HEK293 (cell line): ENCODE data around the gene EXD3.

Experiments
- CTCF ChIA-PET: fragments of 350-600 bp; formaldehyde crosslinking; extraction: SDS; loops from one replicate; lab custom pipeline; 2021; ENCODE audit warnings: antibody characterized with exemption; lab: Yijun Ruan, JAX
- POLR2A ChIA-PET: fragments of 300-600 bp; formaldehyde crosslinking; extraction: SDS; loops from one replicate; lab custom pipeline; 2020; ENCODE audit warnings: antibody characterized with exemption, inconsistent platforms; lab: Yijun Ruan, JAX
- H3K27ac ChIP-seq: fragments of 200-500 bp; sonication (Bioruptor generic); 2 replicates; pipeline ENCODE4 v1.5.1; 2014; ENCODE audit warnings: low read depth, low read length, control low read depth, inconsistent platforms; ENCODE audit errors: extremely low read depth
- H3K36me3 ChIP-seq, 2 experiments: fragments of 200-500 bp in 1 of 2; sonication (Bioruptor generic) in 1 of 2; 1 replicate in 1 of 2; 2 replicates in 1 of 2; pipeline ENCODE4 v1.5.1; 2014 to 2017; ENCODE audit warnings: inconsistent platforms in 2 of 2, low read length in 2 of 2; ENCODE audit not compliant: control insufficient read depth in 2 of 2, insufficient read depth in 1 of 2
- H3K4me1 ChIP-seq: fragments of 200-500 bp; sonication (Bioruptor generic); 2 replicates; pipeline ENCODE4 v1.5.1; 2014; ENCODE audit warnings: mild to moderate bottlenecking, low read length, inconsistent platforms; ENCODE audit not compliant: control insufficient read depth, insufficient read depth
- H3K4me3 ChIP-seq: 2 replicates; pipeline ENCODE4 v1.5.1; 2011; ENCODE audit warnings: low read depth, mild to moderate bottlenecking, control low read depth, low read length, moderate library complexity
- H3K9me3 ChIP-seq: fragments of 200-500 bp; sonication (Bioruptor generic); 2 replicates; pipeline ENCODE4 v1.5.1; 2014; ENCODE audit warnings: low read depth, low read length, inconsistent platforms; ENCODE audit not compliant: control insufficient read depth, insufficient read depth
- FEZF1 ChIP-seq: fragments of 450-650 bp; formaldehyde crosslinking; IDR thresholded peaks from 2 replicates; pipeline ENCODE4 v1.5.1; 2016; ENCODE audit warnings: missing biosample characterization, missing genetic modification characterization
- PRDM1 ChIP-seq: fragments of 450-650 bp; formaldehyde crosslinking; IDR thresholded peaks from 2 replicates; pipeline ENCODE4; 2016; ENCODE audit warnings: missing biosample characterization, missing genetic modification characterization
- YY1 ChIP-seq: fragments of 450-650 bp; formaldehyde crosslinking; IDR thresholded peaks from 2 replicates; pipeline ENCODE4 v1.5.1; 2018; ENCODE audit warnings: missing biosample characterization, missing genetic modification characterization
- ZNF155 ChIP-seq: fragments of 450-650 bp; formaldehyde crosslinking; IDR thresholded peaks from 2 replicates; pipeline ENCODE4 v1.5.1; 2016; ENCODE audit warnings: missing biosample characterization, missing genetic modification characterization
- ZNF202 ChIP-seq: fragments of 450-650 bp; formaldehyde crosslinking; IDR thresholded peaks from 2 replicates; pipeline ENCODE4 v1.5.1; 2016; ENCODE audit warnings: missing biosample characterization, missing genetic modification characterization, borderline replicate concordance
- ZNF274 ChIP-seq, 2 experiments: fragments of 200-500 bp in 1 of 2; fragments of 450-650 bp in 1 of 2; sonication (Bioruptor generic) in 1 of 2; formaldehyde crosslinking in 1 of 2; IDR thresholded peaks; 2 replicates each; pipeline versions ENCODE4 v1.5.1 to v1.6.1; 2014 to 2016; ENCODE audit warnings: borderline replicate concordance in 1 of 2, inconsistent platforms in 1 of 2, low read length in 1 of 2, missing biosample characterization in 1 of 2, missing genetic modification characterization in 1 of 2
- ZNF514 ChIP-seq: fragments of 450-650 bp; formaldehyde crosslinking; IDR thresholded peaks from 2 replicates; pipeline ENCODE4 v1.5.1; 2016; ENCODE audit warnings: missing biosample characterization, missing genetic modification characterization
- ZNF549 ChIP-seq: fragments of 450-650 bp; IDR thresholded peaks from 2 replicates; pipeline ENCODE4 v1.5.1; 2018; ENCODE audit warnings: missing biosample characterization, missing genetic modification characterization, mild to moderate bottlenecking, inconsistent platforms, moderate library complexity
- ZNF670 ChIP-seq: fragments of 450-650 bp; formaldehyde crosslinking; IDR thresholded peaks from 2 replicates; pipeline ENCODE4 v1.5.1; 2016; ENCODE audit warnings: missing biosample characterization, missing genetic modification characterization, low read depth
- ZNF777 ChIP-seq: fragments of 450-650 bp; formaldehyde crosslinking; IDR thresholded peaks from 2 replicates; pipeline ENCODE4 v1.5.1; 2017; ENCODE audit warnings: missing biosample characterization, missing genetic modification characterization, borderline replicate concordance
- ZNF785 ChIP-seq: fragments of 450-650 bp; formaldehyde crosslinking; IDR thresholded peaks from 2 replicates; pipeline ENCODE4 v1.5.1; 2016; ENCODE audit warnings: missing biosample characterization, missing genetic modification characterization
- ZSCAN30 ChIP-seq: fragments of 450-650 bp; IDR thresholded peaks from 2 replicates; pipeline ENCODE4 v1.5.1; 2018; ENCODE audit warnings: missing biosample characterization, mild to moderate bottlenecking, missing genetic modification characterization, moderate library complexity
- TF ChIP-seq, protein P1 (sequence below): fragments of 450-650 bp; formaldehyde crosslinking; IDR thresholded peaks from 2 replicates; pipeline ENCODE4 v1.5.1; 2016; ENCODE audit warnings: missing biosample characterization, missing genetic modification characterization
- TF ChIP-seq, protein P2 (sequence below): fragments of 450-650 bp; formaldehyde crosslinking; IDR thresholded peaks from 2 replicates; pipeline ENCODE4 v1.5.1; 2016; ENCODE audit warnings: missing biosample characterization, missing genetic modification characterization
- TF ChIP-seq, protein P3 (sequence below): fragments of 450-650 bp; formaldehyde crosslinking; IDR thresholded peaks from 2 replicates; pipeline ENCODE4 v1.5.1; 2016; ENCODE audit warnings: missing biosample characterization, missing genetic modification characterization
- TF ChIP-seq, protein P4 (sequence below): fragments of 450-650 bp; formaldehyde crosslinking; conservative IDR thresholded peaks from 2 replicates; pipeline ENCODE4 v1.5.1; 2016; ENCODE audit warnings: low read depth, missing biosample characterization, missing genetic modification characterization
- TF ChIP-seq, protein P5 (sequence below): fragments of 450-650 bp; formaldehyde crosslinking; IDR thresholded peaks from 2 replicates; pipeline ENCODE4 v1.5.1; 2017; ENCODE audit warnings: missing biosample characterization, missing genetic modification characterization
- TF ChIP-seq, protein P6 (sequence below): fragments of 450-650 bp; formaldehyde crosslinking; optimal IDR thresholded peaks from 2 replicates; pipeline ENCODE3; 2016; ENCODE audit warnings: missing biosample characterization, mild to moderate bottlenecking, missing genetic modification characterization
- TF ChIP-seq, protein P7 (sequence below): fragments of 450-650 bp; formaldehyde crosslinking; IDR thresholded peaks from 2 replicates; pipeline ENCODE4 v1.5.1; 2016; ENCODE audit warnings: missing biosample characterization, missing genetic modification characterization

Gene EXD3

DNA sequence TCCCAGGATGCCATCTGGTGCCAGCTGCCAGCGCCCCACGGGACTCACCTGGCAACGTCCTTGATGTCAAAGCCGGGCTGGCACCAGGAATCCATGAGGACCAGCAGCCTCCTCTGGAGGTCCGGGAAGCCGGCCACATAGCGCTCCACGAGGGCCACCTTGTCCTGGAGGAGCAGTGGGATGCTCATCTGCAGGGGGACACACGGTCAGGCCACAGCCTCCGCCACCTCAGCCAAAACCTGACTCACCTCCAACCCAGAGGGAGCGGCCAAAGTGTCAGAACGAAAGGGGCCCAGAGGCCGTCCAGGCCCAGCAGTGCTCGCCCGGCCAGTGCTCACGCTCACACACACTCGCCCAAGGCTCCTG, 56.5 kb downstream of the EXD3 start:
- ChIA-PET POLR2A (no interaction called here), CTCF (no interaction called here)
- Histone ChIP-seq H3K9me3 (no peaks in the 10 kb centered on the region), H3K4me1 (no peaks in the 10 kb centered on the region), H3K4me3 (no peak overlapping the region), H3K27ac (no peak overlapping the region), H3K36me3 (no peaks in the 10 kb centered on the region)
- TF ChIP-seq, protein P1, sequence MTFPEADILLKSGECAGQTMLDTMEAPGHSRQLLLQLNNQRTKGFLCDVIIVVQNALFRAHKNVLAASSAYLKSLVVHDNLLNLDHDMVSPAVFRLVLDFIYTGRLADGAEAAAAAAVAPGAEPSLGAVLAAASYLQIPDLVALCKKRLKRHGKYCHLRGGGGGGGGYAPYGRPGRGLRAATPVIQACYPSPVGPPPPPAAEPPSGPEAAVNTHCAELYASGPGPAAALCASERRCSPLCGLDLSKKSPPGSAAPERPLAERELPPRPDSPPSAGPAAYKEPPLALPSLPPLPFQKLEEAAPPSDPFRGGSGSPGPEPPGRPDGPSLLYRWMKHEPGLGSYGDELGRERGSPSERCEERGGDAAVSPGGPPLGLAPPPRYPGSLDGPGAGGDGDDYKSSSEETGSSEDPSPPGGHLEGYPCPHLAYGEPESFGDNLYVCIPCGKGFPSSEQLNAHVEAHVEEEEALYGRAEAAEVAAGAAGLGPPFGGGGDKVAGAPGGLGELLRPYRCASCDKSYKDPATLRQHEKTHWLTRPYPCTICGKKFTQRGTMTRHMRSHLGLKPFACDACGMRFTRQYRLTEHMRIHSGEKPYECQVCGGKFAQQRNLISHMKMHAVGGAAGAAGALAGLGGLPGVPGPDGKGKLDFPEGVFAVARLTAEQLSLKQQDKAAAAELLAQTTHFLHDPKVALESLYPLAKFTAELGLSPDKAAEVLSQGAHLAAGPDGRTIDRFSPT (tag by site-specific recombination): no peak
- TF ChIP-seq, protein P2, sequence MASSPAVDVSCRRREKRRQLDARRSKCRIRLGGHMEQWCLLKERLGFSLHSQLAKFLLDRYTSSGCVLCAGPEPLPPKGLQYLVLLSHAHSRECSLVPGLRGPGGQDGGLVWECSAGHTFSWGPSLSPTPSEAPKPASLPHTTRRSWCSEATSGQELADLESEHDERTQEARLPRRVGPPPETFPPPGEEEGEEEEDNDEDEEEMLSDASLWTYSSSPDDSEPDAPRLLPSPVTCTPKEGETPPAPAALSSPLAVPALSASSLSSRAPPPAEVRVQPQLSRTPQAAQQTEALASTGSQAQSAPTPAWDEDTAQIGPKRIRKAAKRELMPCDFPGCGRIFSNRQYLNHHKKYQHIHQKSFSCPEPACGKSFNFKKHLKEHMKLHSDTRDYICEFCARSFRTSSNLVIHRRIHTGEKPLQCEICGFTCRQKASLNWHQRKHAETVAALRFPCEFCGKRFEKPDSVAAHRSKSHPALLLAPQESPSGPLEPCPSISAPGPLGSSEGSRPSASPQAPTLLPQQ (tag by site-specific recombination): no peak
- TF ChIP-seq, protein P3, sequence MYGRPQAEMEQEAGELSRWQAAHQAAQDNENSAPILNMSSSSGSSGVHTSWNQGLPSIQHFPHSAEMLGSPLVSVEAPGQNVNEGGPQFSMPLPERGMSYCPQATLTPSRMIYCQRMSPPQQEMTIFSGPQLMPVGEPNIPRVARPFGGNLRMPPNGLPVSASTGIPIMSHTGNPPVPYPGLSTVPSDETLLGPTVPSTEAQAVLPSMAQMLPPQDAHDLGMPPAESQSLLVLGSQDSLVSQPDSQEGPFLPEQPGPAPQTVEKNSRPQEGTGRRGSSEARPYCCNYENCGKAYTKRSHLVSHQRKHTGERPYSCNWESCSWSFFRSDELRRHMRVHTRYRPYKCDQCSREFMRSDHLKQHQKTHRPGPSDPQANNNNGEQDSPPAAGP (tag by site-specific recombination): no peak
- TF ChIP-seq ZNF202 (tag by site-specific recombination) (no peak), ZNF549 (tag by site-specific recombination) (no peak), YY1 (no peak)
- TF ChIP-seq, protein P4, sequence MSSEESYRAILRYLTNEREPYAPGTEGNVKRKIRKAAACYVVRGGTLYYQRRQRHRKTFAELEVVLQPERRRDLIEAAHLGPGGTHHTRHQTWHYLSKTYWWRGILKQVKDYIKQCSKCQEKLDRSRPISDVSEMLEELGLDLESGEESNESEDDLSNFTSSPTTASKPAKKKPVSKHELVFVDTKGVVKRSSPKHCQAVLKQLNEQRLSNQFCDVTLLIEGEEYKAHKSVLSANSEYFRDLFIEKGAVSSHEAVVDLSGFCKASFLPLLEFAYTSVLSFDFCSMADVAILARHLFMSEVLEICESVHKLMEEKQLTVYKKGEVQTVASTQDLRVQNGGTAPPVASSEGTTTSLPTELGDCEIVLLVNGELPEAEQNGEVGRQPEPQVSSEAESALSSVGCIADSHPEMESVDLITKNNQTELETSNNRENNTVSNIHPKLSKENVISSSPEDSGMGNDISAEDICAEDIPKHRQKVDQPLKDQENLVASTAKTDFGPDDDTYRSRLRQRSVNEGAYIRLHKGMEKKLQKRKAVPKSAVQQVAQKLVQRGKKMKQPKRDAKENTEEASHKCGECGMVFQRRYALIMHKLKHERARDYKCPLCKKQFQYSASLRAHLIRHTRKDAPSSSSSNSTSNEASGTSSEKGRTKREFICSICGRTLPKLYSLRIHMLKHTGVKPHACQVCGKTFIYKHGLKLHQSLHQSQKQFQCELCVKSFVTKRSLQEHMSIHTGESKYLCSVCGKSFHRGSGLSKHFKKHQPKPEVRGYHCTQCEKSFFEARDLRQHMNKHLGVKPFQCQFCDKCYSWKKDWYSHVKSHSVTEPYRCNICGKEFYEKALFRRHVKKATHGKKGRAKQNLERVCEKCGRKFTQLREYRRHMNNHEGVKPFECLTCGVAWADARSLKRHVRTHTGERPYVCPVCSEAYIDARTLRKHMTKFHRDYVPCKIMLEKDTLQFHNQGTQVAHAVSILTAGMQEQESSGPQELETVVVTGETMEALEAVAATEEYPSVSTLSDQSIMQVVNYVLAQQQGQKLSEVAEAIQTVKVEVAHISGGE (tag by site-specific recombination): no peak

DNA sequence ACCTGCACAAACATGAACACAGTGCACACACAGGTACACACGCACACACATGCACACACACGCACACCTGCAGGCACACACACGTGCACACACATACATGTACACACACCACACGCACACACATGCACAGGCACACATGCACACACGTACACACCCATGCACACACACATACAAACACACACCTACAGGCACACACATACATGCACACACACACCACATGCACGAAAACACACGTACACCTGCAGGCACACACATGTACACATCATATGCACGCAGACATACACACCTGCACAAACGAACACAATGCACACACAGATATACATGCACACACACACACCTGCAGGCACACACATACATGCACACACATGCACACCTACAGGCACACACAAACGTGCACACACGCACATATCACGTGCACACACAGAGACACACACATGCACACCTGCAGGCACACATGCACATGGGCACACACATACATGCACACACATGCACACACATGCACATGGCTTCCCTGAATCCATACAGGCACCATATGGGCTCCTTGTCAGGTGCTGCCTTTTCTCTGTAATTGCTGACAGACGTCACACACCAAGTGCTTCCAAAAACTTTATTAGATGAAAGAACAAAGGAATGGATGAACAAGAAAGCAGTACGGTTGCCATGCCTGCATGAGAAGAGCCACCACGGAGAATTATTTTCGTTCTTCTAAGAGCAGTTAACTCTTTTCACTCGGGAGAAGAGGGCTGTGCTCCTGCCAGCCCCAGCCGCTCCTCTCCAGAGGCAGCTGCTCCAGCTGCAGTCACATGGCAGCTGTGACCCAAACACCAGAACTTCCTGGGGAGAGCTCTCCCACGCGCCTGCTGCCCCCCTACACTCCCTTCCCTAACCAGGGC, 57.2 kb downstream of the EXD3 start:
- Histone ChIP-seq H3K4me3 (no peak overlapping the region), H3K36me3 (no peaks in the 10 kb centered on the region)
- ChIA-PET CTCF (no interaction called here), POLR2A (no interaction called here)
- TF ChIP-seq ZNF274 (IDR thresholded peaks at IDR 0.05; ENCODE audit: low read length) (no peak), ZNF274 (tag by site-specific recombination; IDR thresholded peaks at IDR 0.05; ENCODE audit: borderline replicate concordance) (peak; percentile 13; the same call in 1 of the 2 replicates), PRDM1 (tag by site-specific recombination) (no peak), ZNF514 (tag by site-specific recombination) (no peak), ZNF777 (peak; percentile 48; the same call in 1 of the 2 replicates), ZNF785 (no peak), ZSCAN30 (no peak), FEZF1 (tag by site-specific recombination) (no peak), ZNF670 (tag by site-specific recombination) (no peak), ZNF155 (no peak)
- TF ChIP-seq, protein P5, sequence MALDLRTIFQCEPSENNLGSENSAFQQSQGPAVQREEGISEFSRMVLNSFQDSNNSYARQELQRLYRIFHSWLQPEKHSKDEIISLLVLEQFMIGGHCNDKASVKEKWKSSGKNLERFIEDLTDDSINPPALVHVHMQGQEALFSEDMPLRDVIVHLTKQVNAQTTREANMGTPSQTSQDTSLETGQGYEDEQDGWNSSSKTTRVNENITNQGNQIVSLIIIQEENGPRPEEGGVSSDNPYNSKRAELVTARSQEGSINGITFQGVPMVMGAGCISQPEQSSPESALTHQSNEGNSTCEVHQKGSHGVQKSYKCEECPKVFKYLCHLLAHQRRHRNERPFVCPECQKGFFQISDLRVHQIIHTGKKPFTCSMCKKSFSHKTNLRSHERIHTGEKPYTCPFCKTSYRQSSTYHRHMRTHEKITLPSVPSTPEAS (tag by site-specific recombination): peak; percentile 100
- TF ChIP-seq, protein P6, sequence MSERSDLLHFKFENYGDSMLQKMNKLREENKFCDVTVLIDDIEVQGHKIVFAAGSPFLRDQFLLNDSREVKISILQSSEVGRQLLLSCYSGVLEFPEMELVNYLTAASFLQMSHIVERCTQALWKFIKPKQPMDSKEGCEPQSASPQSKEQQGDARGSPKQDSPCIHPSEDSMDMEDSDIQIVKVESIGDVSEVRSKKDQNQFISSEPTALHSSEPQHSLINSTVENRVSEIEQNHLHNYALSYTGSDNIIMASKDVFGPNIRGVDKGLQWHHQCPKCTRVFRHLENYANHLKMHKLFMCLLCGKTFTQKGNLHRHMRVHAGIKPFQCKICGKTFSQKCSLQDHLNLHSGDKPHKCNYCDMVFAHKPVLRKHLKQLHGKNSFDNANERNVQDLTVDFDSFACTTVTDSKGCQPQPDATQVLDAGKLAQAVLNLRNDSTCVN (tag by site-specific recombination): peak; percentile 18
- TF ChIP-seq, protein P7, sequence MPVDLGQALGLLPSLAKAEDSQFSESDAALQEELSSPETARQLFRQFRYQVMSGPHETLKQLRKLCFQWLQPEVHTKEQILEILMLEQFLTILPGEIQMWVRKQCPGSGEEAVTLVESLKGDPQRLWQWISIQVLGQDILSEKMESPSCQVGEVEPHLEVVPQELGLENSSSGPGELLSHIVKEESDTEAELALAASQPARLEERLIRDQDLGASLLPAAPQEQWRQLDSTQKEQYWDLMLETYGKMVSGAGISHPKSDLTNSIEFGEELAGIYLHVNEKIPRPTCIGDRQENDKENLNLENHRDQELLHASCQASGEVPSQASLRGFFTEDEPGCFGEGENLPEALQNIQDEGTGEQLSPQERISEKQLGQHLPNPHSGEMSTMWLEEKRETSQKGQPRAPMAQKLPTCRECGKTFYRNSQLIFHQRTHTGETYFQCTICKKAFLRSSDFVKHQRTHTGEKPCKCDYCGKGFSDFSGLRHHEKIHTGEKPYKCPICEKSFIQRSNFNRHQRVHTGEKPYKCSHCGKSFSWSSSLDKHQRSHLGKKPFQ (tag by site-specific recombination): peak; percentile 80
- TF ChIP-seq, all 188 proteins: peak for 5
- no peaks in the 10 kb centered on the region for H3K4me1 ChIP-seq
- H3K9me3 ChIP-seq: no peaks in the 10 kb centered on the region
- H3K27ac ChIP-seq: no peak overlapping the region
